OCI-LY1 (cell line): ENCODE measurements around the gene RAD51B.

Source experiments
- EZH2 ChIP-seq: fragments of 200-600 bp; sonication (generic), shearing (Covaris generic); IDR thresholded peaks from 2 replicates; pipeline ENCODE4 v1.8.0; 2017; ENCODE audit warnings: borderline replicate concordance, mixed run types, mild to moderate bottlenecking, antibody characterized with exemption, low read length, moderate library complexity, mixed read lengths
- TF ChIP-seq, protein P1 (sequence below): fragments of 200-600 bp; sonication (generic), shearing (Covaris generic); IDR thresholded peaks from 2 replicates; pipeline ENCODE4 v1.5.1; 2017; ENCODE audit warnings: mild to moderate bottlenecking, antibody characterized with exemption, low read length, moderate library complexity, mixed read lengths

DNA sequence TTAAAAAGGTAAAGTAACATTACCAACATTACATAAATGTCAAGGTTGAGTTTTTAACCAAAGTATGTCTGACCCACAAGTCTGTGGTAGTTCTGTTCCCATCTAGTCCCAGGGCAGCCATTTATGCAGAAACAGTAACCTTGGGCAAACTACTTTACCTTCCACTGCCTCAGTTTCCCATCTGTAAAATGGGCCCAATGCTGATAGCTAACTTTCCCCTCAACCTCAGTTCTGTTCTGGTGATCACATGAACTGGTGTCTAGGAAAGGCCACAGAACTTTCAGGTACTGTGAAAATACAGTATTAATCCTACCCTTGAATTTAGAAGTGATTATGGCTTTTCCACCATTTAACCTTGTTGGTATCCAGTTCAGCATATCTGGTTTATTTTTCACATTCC lies 859.7 kb downstream of the RAD51B start:
- TF ChIP-seq, protein P1, sequence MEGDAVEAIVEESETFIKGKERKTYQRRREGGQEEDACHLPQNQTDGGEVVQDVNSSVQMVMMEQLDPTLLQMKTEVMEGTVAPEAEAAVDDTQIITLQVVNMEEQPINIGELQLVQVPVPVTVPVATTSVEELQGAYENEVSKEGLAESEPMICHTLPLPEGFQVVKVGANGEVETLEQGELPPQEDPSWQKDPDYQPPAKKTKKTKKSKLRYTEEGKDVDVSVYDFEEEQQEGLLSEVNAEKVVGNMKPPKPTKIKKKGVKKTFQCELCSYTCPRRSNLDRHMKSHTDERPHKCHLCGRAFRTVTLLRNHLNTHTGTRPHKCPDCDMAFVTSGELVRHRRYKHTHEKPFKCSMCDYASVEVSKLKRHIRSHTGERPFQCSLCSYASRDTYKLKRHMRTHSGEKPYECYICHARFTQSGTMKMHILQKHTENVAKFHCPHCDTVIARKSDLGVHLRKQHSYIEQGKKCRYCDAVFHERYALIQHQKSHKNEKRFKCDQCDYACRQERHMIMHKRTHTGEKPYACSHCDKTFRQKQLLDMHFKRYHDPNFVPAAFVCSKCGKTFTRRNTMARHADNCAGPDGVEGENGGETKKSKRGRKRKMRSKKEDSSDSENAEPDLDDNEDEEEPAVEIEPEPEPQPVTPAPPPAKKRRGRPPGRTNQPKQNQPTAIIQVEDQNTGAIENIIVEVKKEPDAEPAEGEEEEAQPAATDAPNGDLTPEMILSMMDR, result no peak
- no peak for TF ChIP-seq EZH2
